EL (cell line): ENCODE data around the gene TBC1D5.

Experiments
- DNase-seq: peaks from one replicate; pipeline ENCODE4 v3.0.0-alpha.2; 2016

TBC1D5 gene

DNA sequence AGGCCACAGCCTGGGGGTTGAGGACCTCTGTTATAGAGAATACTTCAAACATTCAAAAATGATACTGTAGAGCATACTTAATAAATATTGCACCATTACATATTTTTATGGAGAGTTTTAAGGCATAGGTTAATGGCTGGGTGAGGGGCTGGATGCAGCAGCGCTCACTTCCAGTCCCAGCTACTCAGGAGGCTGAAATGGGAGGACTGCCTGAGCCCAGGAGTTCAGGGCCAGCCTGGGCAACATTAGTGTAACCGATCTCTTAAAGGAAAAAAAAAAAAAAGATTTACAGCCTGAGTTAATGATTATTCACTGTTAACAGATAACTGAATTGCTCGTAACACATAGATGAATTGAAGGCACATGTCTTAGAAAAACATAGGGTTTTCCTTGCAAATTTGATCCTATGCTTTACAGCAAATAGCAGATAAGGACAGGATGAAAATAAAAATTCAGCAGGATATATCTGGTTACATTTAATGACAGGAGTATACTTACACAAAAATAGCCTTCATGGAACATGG, 282.9 kb downstream of the TBC1D5 start:
- DNase-seq: no peak

DNA sequence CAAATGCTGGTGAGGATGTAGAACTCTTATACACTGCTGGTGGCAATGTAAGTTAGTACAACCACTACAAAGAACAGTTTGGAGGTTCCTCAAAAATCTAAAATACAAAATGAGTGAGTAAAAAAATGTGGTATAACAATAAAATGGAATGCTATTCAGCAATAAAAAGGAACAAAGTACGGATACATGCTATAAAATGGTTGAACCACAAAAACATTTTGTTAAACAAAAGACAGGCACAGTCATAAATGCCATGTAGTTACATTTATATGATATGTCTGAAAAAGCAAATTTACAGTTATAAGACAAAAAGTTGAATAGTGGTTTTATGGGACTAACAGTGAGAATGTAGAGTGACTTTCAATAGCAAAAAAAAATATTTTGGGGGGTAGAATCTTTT, 285.8 kb downstream of the TBC1D5 start:
- no peak for DNase-seq

- no peak for DNase-seq
Measured at GRCh38 chr3:17456046-17456445, 286.4 kb downstream of the TBC1D5 start.

GRCh38 chr3:17444865-17445264, 297.6 kb downstream of the TBC1D5 start:
- no peak for DNase-seq

DNA sequence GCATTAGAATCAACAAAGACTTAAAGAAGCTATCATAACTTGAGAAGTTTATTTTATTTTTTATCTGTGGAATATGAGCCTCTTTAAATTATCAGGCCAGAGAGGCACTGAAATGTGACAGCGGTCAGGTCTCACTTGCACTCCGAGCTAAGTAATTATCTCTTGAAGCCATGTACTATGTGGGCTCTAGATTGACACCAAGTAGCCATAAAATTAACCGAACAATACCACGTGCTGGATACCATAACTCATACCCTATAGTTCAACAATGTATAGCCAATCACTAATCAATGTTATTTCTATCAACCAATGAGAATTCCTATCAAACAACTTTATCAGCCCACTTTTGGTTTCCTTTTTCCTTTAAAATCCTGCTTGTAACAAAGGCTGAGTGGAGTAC, 299.3 kb downstream of the TBC1D5 start:
- no peak for DNase-seq

- DNase-seq: peak; percentile 3
Measured at GRCh38 chr3:17442332-17443049, 299.9 kb downstream of the TBC1D5 start.

DNA sequence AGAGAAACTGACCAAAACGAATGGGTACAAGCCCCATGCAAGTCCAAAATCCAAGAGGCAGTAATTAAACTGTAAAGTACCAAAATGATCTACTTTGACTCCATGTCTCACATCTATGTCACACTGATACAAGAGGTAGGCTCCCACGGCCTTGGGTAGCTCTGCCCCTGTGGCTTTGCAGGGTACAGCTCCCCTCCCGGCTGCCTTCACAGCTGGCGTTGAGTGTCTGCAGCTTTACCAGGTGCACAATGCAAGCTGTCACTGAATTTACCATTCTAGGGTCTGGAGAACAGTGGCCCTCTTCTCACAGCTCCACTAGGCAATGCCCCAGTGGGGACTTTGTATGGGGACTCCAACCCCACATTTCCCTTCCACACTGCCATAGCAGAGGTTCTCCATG, 308.6 kb downstream of the TBC1D5 start:
- DNase-seq: no peak

- peak; percentile 3 for DNase-seq
Measured at GRCh38 chr3:17432236-17432635, 310.2 kb downstream of the TBC1D5 start.

DNA sequence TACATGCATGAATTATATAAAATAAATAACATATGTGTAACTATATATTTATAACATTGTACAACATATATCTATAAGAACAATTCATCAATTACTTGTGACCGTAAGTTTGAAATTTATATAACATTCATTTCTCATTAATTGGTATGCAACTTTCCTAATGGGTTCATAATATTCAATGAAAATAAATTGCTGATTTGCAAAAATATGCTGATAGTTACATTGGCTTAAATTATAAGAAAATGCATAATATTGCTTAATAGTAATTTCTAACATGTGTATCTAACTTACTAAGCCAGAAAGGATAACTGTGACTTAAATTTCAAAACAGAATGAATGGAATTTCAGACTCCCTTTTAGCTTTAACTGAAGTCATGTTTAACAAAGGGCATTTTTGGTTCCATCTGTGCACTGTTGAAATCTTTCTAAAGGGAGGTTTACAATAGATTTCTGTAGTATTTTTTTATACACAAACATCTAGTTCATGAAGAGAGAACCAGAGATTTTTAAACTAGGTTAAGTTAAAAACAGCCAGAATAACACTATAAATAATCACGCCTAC, 310.9 kb downstream of the TBC1D5 start:
- DNase-seq: no peak

DNA sequence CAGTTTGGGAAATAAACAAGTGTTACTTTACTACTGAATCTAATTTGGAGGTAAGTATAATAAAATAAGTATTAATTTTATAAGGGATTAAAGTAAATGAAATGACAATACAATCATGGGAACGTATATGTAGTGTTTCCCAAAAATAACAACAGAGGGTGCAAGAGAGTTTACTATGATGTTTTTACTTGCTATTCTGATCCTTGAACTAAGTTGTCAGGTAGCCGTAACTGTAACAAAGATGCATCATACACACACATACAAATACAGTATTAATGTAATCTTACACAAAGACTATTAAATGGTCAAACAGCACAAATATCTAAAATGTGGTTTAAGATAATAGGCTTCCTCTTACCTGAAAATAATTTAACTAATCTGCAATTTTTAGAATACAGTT, 311.4 kb downstream of the TBC1D5 start:
- peak; percentile 21 for DNase-seq

DNA sequence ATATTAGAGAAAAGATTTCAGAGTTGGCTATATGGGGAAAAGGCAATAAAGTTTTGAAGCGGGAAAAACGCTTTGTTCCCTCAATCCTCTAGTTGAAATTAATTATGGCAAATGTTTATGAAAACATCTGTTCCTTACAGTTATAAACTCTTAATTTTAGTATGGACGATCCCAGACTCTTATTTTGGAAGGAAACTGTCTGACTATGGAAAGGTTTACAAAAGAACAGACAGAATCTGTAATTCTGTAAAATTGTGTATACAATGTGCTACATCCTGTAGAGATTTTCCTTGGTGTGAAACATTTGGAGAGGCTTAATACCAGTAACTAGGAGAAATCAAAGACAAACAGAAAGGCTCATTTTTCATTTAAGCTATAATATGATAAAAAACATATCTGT, 311.8 kb downstream of the TBC1D5 start:
- no peak for DNase-seq

DNA sequence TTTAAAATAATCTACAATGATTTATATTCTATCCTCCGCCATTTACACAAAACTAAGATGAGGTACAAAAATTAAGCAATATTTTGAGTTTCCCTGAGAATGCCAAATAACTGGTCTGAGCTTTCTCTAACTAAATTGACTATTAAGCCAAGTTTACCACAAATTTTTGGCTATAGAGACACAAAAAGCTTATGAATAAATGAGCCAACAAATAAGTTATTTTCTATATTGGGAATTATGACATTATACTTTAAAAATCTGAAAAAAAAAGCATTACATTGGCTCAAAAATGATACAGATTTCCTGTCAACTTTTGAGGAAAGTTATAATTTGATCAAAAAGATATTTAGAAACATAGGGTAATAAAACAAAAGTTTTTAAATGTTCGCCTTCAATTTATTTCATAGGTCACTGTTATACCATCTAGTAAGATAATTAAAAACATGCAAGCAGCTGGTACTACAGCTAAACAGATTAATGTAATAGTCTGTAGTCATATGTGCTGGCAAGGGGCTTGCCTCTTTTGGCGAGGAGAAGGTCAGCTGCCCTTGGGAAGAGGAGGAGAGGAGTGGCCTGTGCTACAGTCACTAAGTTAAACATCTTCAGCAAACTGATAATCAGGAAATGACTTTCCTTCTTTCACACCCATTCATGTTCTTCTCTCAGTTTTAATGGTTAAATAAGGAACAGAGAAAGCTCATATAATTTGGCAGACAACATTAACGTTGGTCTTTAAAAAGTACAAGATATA, 318.5 kb downstream of the TBC1D5 start:
- DNase-seq: no peak

GRCh38 chr3:17422636-17423035, 319.8 kb downstream of the TBC1D5 start:
- DNase-seq: no peak

- no peak for DNase-seq
Measured at GRCh38 chr3:17420668-17421067, 321.8 kb downstream of the TBC1D5 start.

DNA sequence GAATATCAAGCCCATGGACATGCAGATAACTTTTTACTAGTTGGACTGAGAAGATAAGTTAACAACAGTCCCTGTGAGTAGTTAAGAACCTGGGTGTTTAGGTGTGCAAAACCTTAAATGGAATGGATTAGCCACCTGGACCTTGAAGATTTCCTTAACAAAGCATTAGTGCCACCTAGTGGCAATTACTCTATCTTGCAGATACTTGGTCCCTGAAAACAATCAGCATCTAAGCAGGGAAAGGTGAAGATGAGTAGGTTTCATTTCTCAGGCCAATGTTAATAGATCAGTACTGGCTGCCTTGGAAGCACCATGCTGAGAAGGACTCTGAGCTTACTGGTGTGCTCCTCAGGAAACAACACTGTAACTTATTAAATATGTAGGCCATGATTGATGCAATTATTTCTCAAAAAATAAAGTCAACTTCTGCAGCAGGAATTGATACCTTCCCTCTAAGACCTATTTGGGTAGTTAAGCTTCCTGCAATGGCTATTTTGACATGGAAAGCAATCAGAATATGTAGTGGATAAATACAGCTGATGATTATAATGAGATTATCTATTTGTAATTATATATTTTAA, 329.4 kb downstream of the TBC1D5 start:
- peak; percentile 45 for DNase-seq

DNA sequence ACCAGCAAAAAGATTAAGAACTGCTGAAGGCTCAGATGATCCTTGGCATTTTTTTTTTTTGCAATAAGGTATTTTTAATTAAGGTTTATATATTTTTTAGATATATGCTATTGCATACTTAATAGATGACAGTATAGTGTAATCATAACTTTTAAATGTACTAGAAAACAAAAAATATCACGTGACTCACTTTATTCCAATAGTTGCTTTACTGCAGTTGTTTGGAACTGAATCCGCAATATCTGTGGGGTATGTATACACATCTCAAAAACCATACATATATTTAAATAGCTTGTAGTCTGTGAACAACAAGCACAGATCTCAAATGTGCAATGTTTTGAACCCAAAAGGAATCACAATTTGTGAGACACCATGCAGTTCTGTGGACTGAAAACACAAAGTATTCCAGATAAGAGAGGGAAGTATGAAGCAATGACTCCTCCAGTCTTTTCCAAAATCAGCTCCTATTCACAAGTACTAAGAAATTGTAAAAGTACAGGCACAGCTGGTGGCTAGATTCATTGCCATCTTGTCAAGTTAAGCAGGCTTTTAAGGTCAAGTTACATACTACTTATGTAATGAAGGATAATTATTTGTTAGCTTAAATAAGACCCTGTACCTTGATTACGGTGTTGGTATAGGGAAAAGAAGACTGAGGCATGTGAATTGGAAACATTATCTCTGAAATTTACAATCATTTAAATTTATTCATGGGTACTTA, 331.1 kb downstream of the TBC1D5 start:
- DNase-seq: no peak

DNA sequence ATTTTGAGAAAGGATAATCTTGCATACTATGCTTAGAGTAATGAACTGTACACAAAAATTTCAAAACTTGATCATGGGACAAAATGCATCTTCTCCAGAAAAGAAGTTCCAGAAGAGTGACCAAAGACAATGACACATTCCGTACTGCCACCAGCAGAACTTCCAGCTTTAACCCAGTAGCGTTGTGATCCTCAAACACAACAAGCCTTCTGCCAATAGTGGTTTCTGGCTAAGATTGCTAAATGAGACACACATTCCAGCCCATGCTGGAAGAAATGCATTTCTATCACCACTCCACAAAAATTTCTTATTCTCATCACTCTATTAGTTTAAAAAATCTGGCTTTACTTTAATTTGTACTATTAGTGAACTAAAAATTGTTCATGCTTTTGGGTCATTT, 334.9 kb downstream of the TBC1D5 start:
- DNase-seq: no peak

DNA sequence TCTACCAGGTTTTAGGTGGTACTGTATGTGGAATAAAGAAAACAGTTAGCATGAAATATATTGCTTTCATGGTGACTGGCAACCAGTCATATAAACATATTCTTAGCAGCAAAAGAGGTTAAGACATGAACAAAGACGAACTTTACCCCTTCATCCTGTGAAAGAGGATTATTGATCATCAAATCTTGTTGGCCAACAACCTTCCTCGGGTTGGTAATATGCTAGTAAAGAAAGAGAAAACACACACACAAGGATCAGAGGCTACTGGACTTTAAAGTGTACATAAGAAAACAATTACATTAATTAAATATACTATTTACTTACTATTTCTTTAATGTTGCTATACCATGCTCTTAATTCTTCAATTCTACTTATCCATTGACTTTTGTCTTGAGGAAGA, 337.9 kb downstream of the TBC1D5 start:
- DNase-seq: no peak

DNA sequence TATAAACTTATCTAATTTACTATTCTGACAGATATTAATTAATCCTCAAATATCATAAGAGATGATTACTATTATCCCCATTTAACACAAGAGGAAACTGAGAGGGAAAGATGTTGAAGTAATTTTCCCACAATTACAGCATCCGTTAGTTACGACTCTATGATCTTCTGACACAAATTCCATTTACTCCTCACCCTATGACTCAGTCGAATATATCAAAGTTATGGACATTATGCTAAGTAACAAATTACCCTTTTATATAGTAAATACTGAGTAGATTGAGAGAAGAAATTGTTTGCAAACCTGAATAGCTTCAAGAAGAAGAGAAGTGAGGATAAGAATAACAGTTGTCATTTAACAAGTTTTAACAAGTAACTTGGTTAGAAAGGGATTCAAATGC, 340.0 kb downstream of the TBC1D5 start:
- no peak for DNase-seq

GRCh38 chr3:17401912-17402311, 340.5 kb downstream of the TBC1D5 start:
- DNase-seq: no peak

GRCh38 chr3:17399586-17399985, 342.8 kb downstream of the TBC1D5 start:
- no peak for DNase-seq

DNA sequence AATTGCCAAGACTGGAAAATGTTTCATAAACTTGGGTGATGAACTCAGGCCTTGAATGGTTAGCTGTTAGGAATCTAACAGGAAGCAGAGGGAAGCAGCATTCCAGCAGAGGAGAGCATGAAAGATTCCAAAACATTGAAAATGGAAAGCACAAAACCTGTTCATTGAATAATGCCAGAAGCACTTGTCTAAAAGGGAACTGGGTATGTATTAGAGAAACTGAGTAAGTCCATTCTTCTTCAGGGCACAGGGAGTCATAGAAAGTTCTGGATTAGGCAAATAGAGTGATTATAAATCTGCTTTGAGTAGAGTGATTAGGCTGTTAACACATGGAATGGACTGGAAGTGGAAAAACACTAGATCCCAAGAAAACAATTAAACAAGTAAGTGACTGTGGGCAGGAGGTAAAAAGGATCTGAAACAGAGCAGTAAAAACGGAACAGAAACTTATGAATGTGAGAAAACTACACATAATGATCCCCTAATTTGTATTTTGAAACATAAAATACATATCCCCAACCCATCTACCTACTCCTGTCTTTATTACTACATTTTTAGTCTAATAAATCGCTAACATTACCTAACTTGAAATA, 343.4 kb downstream of the TBC1D5 start:
- no peak for DNase-seq

DNA sequence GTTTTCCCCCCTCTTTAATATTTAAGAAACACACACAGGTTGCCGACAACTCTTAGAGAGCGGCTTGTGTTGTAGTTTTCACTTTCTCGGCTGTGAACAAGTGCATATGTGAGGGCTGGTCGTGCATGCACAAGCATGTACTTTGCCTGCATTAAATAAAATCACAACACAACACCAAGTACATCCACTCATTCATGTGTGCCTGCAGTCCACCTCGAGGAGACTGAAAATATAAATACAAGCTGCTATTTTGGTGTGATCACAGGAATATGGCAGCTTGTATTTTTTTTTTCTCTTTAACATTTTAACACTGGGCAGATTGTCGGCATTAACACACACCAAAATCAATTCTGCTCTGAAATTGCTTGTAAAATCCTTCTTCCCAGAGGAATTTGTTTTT, 346.4 kb downstream of the TBC1D5 start:
- no peak for DNase-seq
